Panc1 (cell line): Measurements from ENCODE around the gene SNX7.

Source experiments
- POLR2AphosphoS5 ChIP-seq: IDR thresholded peaks from 2 replicates; pipeline ENCODE4 v1.6.1; 2012; ENCODE audit warnings: mild to moderate bottlenecking, low read depth, low read length, moderate library complexity
- REST ChIP-seq, 2 experiments: IDR thresholded peaks; 2 replicates each; pipeline ENCODE4 v1.6.1; 2011 to 2012; ENCODE audit warnings: low read depth in 2 of 2, control low read depth in 1 of 2, low read length in 1 of 2, mild to moderate bottlenecking in 1 of 2, moderate library complexity in 1 of 2; ENCODE audit not compliant: insufficient read depth in 1 of 2
- TCF7L2 ChIP-seq: IDR thresholded peaks from 2 replicates; pipeline ENCODE4 v1.6.1; 2011; ENCODE audit warnings: mild to moderate bottlenecking, low read depth, low read length, inconsistent platforms
- TF ChIP-seq, protein P1 (sequence below): fragments of 450-650 bp; IDR thresholded peaks from 2 replicates; pipeline ENCODE4 v1.5.1; 2017; ENCODE audit warnings: mild to moderate bottlenecking

GRCh38 chr1:98763488-98764150 lies 102.1 kb downstream of the SNX7 start:
- TF ChIP-seq POLR2AphosphoS5 (no peak), REST (IDR thresholded peaks at IDR 0.05; ENCODE audit: insufficient read depth in 1 of 2, low read depth in 2 of 2, low read length in 1 of 2) (no peak), TCF7L2 (no peak)
- TF ChIP-seq, protein P1, sequence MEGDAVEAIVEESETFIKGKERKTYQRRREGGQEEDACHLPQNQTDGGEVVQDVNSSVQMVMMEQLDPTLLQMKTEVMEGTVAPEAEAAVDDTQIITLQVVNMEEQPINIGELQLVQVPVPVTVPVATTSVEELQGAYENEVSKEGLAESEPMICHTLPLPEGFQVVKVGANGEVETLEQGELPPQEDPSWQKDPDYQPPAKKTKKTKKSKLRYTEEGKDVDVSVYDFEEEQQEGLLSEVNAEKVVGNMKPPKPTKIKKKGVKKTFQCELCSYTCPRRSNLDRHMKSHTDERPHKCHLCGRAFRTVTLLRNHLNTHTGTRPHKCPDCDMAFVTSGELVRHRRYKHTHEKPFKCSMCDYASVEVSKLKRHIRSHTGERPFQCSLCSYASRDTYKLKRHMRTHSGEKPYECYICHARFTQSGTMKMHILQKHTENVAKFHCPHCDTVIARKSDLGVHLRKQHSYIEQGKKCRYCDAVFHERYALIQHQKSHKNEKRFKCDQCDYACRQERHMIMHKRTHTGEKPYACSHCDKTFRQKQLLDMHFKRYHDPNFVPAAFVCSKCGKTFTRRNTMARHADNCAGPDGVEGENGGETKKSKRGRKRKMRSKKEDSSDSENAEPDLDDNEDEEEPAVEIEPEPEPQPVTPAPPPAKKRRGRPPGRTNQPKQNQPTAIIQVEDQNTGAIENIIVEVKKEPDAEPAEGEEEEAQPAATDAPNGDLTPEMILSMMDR, result no peak
